Upper lobe of right lung (tissue), 1 donor: ENCODE measurements around the gene SSBP2. TPM values are rescaled to one million over a fixed set of nuclear protein-coding genes. Genes with fewer than 3 reads are reported as not detected.

Source experiments
- ATAC-seq: fragments of 200-7000 bp; cut with Tn5 transposase; one replicate; pipeline ENCODE4 v1.9.1; 2020; ENCODE audit warnings: mild to moderate bottlenecking, moderate library complexity
- DNase-seq: peaks from one replicate; pipeline ENCODE4 v3.0.0-alpha.2; 2020
- H3K27ac ChIP-seq: fragments of 200-600 bp; one replicate; pipeline ENCODE4 v1.8.0; 2022
- H3K27me3 ChIP-seq: fragments of 200-600 bp; one replicate; pipeline ENCODE4 v1.8.0; 2022; ENCODE audit warnings: mild to moderate bottlenecking
- H3K36me3 ChIP-seq: fragments of 200-600 bp; one replicate; pipeline ENCODE4 v1.8.0; 2022
- H3K4me1 ChIP-seq: fragments of 200-600 bp; one replicate; pipeline ENCODE4 v1.8.0; 2022
- H3K4me3 ChIP-seq: fragments of 200-600 bp; one replicate; pipeline ENCODE4 v1.8.0; 2022; ENCODE audit warnings: mild to moderate bottlenecking
- H3K9me3 ChIP-seq: fragments of 200-600 bp; one replicate; pipeline ENCODE4 v1.8.0; 2022
- CTCF ChIP-seq: fragments of 200-600 bp; IDR thresholded peaks from one replicate; pipeline ENCODE4 v1.8.0; 2022; ENCODE audit warnings: antibody characterized with exemption
- intact Hi-C: fragments of 100-400 bp; cut with DNase I; formaldehyde crosslinking; loops from one replicate; pipeline ENCODE4 v1.11.0; 2022
- total RNA-seq: library from RNA; stranded (reverse); fragmentation: NEBNext Ultra II Directional; extraction: Animal tissue kit (Norgen Biotek cat#: 25700); gene quantifications from one replicate; pipeline ENCODE4 v1.2.1, GENCODE V29; 2021
- donor health status: DM: no; HTN: yes; CAD: no; lungs with severe emphysema.

Gene SSBP2
- total RNA-seq, 1 donor from 2014 or later = 43.8 TPM

- Histone ChIP-seq H3K36me3 (no peaks in the 10 kb centered on the region), H3K27ac (no peak overlapping the region), H3K9me3 (no peaks in the 10 kb centered on the region), H3K4me1 (no peaks in the 10 kb centered on the region), H3K4me3 (no peak overlapping the region), H3K27me3 (no peaks in the 10 kb centered on the region)
- intact Hi-C loops = no loop called here
- ATAC-seq = no peak
- DNase-seq = no peak
- no peak for TF ChIP-seq CTCF
Measured at GRCh38 chr5:81740758-81741157, 10.1 kb downstream of the SSBP2 start.

- Histone ChIP-seq H3K4me1 (no peaks in the 10 kb centered on the region), H3K27me3 (no peaks in the 10 kb centered on the region), H3K9me3 (no peaks in the 10 kb centered on the region), H3K4me3 (no peak overlapping the region), H3K27ac (no peak overlapping the region), H3K36me3 (no peaks in the 10 kb centered on the region)
- intact Hi-C loops = no loop called here
- no peak for ATAC-seq
- no peak for DNase-seq
- TF ChIP-seq CTCF = no peak
Measured at GRCh38 chr5:81739291-81739690, 11.6 kb downstream of the SSBP2 start.

- ATAC-seq = no peak
- H3K27me3 ChIP-seq = no peaks in the 10 kb centered on the region
- TF ChIP-seq CTCF = no peak
- intact Hi-C loops = no loop called here
- H3K9me3 ChIP-seq = no peaks in the 10 kb centered on the region
- no peak overlapping the region for H3K4me3 ChIP-seq
- no peak overlapping the region for H3K27ac ChIP-seq
- no peaks in the 10 kb centered on the region for H3K4me1 ChIP-seq
- no peak for DNase-seq
- H3K36me3 ChIP-seq = no peaks in the 10 kb centered on the region
Measured at GRCh38 chr5:81729276-81729675, 21.6 kb downstream of the SSBP2 start.

GRCh38 chr5:81728301-81728700, 22.6 kb downstream of the SSBP2 start:
- no peaks in the 10 kb centered on the region for H3K9me3 ChIP-seq
- H3K27ac ChIP-seq = no peak overlapping the region
- ATAC-seq (no peak), DNase-seq (no peak)
- H3K4me3 ChIP-seq = no peak overlapping the region
- intact Hi-C loops = no loop called here
- H3K27me3 ChIP-seq = no peaks in the 10 kb centered on the region
- no peaks in the 10 kb centered on the region for H3K36me3 ChIP-seq
- no peak for TF ChIP-seq CTCF
- H3K4me1 ChIP-seq = no peaks in the 10 kb centered on the region

GRCh38 chr5:81726297-81726696, 24.6 kb downstream of the SSBP2 start:
- Histone ChIP-seq H3K27ac (no peak overlapping the region), H3K27me3 (no peaks in the 10 kb centered on the region), H3K9me3 (no peaks in the 10 kb centered on the region), H3K36me3 (no peaks in the 10 kb centered on the region), H3K4me3 (no peak overlapping the region), H3K4me1 (no peaks in the 10 kb centered on the region)
- intact Hi-C loops = no loop called here
- no peak for ATAC-seq
- no peak for DNase-seq
- no peak for TF ChIP-seq CTCF

- ATAC-seq (no peak), DNase-seq (no peak)
- no peak overlapping the region for H3K4me3 ChIP-seq
- H3K4me1 ChIP-seq = no peaks in the 10 kb centered on the region
- H3K27me3 ChIP-seq = no peaks in the 10 kb centered on the region
- no peaks in the 10 kb centered on the region for H3K36me3 ChIP-seq
- no peaks in the 10 kb centered on the region for H3K9me3 ChIP-seq
- no peak for TF ChIP-seq CTCF
- intact Hi-C loops = no loop called here
- no peak overlapping the region for H3K27ac ChIP-seq
Measured at GRCh38 chr5:81724571-81724970, 26.3 kb downstream of the SSBP2 start.
